ENCODE results near the gene NPTN. TPM values are rescaled to one million over a fixed set of nuclear protein-coding genes. Genes with fewer than 3 reads are reported as not detected.

Gene NPTN
- total RNA-seq, 2 experiments from 2014 or later = 41.4 to 50.6 TPM

- no peak overlapping the region for H3K27ac Mint-ChIP-seq
- H3K9me3 Mint-ChIP-seq = no peaks in the 10 kb centered on the region
- H3K4me1 Mint-ChIP-seq = peaks cover 13% of the 10 kb centered on the region
- POLR2A ChIA-PET = no interaction called here
- no peak for DNase-seq
- CTCF ChIA-PET = interaction anchor here (1.0 kb wide), 1 partner anchor 11 kb away, joined by 3 read pairs; no protein-coding TSS in a partner anchor
- H3K4me3 Mint-ChIP-seq = no peak overlapping the region
- H3K27me3 Mint-ChIP-seq = peaks cover 1% of the 10 kb centered on the region
- H3K36me3 Mint-ChIP-seq (ENCODE audit: low read depth) = no peaks in the 10 kb centered on the region
Observed at GRCh38 chr15:73515527-73515926, 117.7 kb downstream of the NPTN start.

Other genes starting within 250 kb of the NPTN start
- not detected for gene REC114, start 190.2 kb downstream of the NPTN start, total RNA-seq
- gene CD276, start 51.0 kb upstream of the NPTN start, total RNA-seq = under 1 TPM; 0.37 to 0.96 TPM
- gene INSYN1, start 120.0 kb upstream of the NPTN start, total RNA-seq = not detected
- gene TBC1D21, start 240.2 kb upstream of the NPTN start, total RNA-seq = not detected